ENCODE measurements around the gene GRAMD1A.

DNA sequence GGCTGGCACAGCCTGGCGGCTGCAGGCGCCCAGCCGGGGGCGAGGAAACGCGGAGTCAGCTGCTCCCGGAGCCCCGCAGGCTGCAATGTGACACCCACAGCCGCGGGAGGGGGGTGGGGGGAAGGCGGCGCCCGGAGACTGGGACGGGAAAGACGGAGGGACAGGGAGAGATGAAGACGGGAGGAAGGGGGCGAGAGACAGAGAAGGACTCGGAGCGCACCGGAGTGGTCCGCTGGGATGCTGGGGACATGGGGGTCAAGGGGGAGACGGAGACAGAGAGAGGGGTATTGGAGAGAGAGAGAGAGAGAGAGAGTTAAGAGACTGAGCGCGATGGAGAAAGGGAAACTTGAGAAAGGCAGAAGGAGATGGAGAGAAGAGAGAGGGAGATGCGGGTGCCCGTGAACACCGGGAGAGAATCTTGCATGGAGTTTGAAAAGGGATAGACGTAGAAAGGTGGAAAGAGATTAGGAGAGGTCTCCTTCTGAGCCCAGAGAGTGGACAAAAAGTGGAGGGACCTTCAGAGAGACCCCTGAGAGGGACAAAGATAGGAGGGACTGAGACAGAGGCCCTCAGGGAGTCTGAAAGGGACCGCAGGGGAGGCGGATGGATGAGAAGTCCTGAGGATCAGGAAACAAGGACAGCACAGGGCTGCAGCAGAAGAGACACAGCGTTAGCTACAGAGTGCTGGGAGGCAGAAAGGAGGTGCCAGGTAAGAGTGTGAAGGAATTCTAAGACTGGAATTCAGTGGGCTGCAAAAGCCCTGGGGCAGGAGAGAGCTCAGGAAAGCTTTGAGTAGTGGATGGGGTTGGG lies 31.2 kb downstream of the GRAMD1A start:
- TF ChIP-seq POLR2A (IDR thresholded peaks at IDR 0.05; ENCODE audit: borderline replicate concordance, extremely low read depth, insufficient read depth, insufficient read length) (no peak), EGR1 (IDR thresholded peaks at IDR 0.05; ENCODE audit: low read depth) (no peak), POLR2AphosphoS5 (IDR thresholded peaks at IDR 0.05; ENCODE audit: low read depth, low read length) (no peak), EZH2 (IDR thresholded peaks at IDR 0.05) (no peak), REST (IDR thresholded peaks at IDR 0.05; ENCODE audit: low read depth) (no peak), JUND (IDR thresholded peaks at IDR 0.05) (no peak), ELF1 (IDR thresholded peaks at IDR 0.05; ENCODE audit: borderline replicate concordance, low read depth) (no peak)
- TF ChIP-seq, protein P1, sequence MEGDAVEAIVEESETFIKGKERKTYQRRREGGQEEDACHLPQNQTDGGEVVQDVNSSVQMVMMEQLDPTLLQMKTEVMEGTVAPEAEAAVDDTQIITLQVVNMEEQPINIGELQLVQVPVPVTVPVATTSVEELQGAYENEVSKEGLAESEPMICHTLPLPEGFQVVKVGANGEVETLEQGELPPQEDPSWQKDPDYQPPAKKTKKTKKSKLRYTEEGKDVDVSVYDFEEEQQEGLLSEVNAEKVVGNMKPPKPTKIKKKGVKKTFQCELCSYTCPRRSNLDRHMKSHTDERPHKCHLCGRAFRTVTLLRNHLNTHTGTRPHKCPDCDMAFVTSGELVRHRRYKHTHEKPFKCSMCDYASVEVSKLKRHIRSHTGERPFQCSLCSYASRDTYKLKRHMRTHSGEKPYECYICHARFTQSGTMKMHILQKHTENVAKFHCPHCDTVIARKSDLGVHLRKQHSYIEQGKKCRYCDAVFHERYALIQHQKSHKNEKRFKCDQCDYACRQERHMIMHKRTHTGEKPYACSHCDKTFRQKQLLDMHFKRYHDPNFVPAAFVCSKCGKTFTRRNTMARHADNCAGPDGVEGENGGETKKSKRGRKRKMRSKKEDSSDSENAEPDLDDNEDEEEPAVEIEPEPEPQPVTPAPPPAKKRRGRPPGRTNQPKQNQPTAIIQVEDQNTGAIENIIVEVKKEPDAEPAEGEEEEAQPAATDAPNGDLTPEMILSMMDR (IDR thresholded peaks at IDR 0.05 in 2 of 3, conservative IDR thresholded peaks at IDR 0.05 in 1 of 3; ENCODE audit: borderline replicate concordance in 1 of 3, insufficient read depth in 1 of 3, low read depth in 2 of 3, low read length in 2 of 3): no peak
- TF ChIP-seq, protein P2, sequence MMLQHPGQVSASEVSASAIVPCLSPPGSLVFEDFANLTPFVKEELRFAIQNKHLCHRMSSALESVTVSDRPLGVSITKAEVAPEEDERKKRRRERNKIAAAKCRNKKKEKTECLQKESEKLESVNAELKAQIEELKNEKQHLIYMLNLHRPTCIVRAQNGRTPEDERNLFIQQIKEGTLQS (IDR thresholded peaks at IDR 0.05): no peak
- TF ChIP-seq, protein P3, sequence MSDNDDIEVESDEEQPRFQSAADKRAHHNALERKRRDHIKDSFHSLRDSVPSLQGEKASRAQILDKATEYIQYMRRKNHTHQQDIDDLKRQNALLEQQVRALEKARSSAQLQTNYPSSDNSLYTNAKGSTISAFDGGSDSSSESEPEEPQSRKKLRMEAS (IDR thresholded peaks at IDR 0.05): no peak
